HG03442 (cell line): ENCODE results near the gene SCT.
"Not testable (repeated sequence)": the region's sequence is repeated elsewhere in the genome, so short reads cannot be mapped to it uniquely, and the experiment has no call there.

Experiments used
- ATAC-seq: cut with Tn5 transposase; IDR thresholded peaks from one replicate; pipeline ENCODE4 v1.9.1; 2021; ENCODE audit warnings: mild to moderate bottlenecking, moderate library complexity; ENCODE audit not compliant: unreplicated experiment

Gene SCT

DNA sequence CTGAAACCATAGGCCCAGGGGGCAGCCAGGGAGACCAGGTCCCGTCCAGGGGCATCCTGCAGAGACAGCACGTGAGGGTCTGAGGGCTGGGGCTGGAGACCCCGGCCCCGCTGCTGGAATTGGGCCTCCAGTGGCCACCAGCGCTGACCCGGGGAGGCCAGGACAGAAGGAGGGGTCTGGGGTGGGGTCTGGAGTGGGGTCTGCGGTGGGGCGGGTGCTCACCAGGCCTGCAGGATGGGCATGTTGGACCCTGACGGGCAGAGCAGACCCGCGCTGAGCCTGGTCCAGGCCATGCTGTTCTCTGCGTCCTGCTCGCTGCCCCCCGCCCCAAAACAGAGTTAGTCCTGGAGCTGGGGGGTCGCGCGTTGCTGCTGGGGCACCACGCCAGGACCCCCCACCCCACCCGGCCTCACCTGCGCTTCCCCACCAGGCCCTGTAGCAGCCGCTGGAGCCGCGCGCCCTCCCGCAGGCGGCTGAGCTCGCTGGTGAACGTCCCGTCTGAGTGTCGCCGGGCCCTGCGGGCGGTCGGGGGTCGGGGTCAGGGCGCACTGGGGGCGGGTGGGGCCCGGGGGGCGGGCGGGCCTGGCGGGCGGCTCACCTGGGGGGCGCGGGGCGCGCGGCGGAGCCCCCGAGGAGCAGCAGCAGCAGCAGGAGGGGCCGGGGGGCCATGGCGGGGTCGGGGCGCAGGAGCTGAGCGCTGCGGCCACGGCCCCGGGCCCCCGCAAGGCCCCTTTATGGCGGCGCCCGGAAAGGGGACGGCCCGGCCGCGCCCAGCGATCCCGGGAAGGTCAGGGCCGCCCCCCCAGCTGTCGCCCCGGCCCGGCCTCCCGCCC lies at the start of gene SCT:
Gene SCT, minus strand, starts transcription at position 707 of the 833 bp plus-strand sequence. Its CDS starts 38 bp downstream, at position 669.
- no peak for ATAC-seq

DNA sequence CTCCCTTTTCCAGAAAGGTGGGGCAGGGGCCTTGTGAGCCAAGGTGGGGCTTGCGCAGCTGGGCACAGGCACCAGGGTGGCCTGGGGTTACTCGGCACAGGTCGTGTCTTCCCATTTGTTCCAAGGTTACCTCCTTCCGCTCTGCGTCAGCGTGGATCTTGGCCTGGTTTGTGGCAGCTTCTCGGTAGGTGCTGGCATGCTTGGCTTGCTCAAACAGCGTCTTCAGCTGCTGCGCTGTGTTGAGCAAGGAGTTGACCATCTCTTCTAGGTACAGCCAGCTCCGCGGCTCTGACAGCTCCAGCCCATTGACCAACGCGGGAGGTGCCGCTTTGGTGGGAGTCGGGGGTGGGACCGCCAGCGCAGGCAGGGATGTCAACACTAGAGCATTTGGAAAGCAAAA lies 47.4 kb upstream of the SCT start:
- no peak for ATAC-seq

GRCh38 chr11:673866-674265 lies 46.9 kb upstream of the SCT start:
- ATAC-seq: no peak

DNA sequence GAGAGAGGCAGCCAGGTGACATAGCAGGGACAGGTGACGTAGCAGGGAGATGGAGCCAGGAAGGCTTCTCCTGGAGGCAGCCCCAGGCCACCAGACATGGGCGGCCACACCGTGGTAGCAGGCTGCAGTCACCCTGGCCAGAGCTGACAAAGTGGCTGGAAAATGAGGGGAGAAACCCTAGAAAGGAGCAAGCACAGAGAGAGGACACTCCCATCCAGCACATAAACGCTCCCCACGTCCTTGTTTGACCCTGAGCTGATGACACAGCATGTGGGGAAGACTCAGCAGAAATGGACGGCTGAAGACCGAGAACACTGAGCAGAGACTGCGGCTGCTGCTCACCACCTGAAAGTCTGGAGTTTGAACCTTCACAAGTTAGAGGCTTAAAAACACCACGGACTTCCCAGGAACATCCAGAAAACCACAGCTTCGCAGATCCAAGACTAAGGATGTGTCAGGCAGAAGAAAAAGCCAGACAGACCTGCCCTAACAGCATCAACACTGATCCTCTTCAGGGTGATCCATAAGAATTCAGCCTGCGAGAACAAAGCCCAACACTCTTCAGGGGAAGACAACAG lies 38.8 kb upstream of the SCT start:
- ATAC-seq: no peak

DNA sequence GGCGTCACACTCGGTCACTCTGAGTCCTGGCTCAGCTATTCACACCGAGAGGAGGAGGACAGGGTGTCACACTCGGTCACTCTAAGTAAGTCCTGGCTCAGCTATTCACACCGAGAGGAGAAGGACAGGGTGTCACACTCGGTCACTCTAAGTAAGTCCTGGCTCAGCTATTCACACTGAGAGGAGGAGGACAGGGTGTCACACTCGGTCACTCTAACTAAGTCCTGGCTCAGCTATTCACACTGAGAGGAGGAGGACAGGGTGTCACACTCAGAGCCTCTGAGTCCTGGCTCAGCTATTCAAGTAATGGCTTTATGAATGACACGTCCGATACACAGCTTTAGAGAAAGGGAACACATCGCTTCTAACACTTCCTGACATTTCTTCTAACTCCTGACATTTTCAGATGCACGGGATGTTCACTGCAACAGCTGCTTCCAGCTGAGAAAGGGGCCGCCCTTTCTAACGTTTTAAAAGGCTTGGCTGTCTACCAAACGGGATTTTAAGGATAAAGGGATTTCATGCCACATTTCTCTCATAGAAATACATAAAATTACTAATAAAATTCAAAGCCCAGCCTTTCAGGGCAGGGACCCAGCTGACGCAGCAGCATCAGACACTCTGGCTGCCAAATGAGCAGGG lies 38.2 kb upstream of the SCT start:
- no peak for ATAC-seq

GRCh38 chr11:662689-663274 lies 35.8 kb upstream of the SCT start:
- ATAC-seq: no peak

DNA sequence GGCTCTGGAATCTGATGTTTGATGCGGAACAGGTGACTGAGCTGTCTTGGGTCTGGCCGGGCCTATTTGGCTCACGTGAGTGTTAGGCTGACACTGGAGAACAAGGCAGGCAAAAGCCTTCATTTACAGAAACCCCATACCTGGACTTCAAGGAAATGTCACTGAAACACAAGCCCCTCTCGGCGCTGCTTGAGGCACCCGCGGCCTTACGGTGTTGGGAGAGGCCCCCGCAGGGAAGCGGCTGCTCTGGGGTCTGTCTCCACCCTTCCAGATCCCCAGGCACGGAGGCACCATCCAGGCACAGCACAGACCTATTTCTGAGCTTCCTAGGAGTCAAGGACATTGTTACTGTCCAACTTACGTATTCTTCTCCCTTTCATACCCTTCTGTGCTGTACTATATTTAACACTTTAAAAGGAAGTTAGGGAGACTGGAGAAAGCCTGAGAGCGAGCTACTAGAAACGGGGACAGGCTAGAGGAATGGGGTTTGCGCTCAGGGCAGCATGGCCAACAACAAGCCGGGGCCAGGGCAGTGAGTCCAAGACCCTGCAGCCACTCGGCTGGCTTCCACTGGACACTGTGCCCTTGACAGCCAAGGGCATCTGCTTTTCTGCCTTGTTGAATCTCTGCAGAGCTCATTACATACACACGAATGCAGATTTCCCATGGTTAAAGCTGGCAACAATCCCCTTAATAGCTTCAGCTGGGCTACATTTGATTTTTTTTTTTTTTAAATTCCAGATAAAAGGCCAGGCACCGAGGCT lies 33.9 kb upstream of the SCT start:
- no peak for ATAC-seq

DNA sequence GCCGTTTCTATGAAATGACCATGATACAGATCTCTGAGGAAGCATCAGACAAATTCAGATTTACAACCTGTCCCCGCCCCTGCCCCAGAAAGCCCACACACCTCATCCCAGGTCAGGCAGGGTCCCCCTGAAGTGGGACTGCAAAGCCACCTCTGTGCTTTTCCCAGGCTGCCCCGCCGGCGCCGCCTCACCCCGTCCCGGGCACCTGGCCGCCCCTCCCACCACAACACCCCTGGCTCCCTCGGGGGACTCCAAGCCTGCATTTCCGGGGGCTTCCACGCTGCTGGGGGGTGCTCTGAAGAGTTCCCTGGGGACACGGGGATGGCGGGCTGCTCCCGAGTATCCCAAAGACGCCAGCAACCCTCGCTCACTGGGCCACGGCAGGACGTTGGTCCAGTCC lies 33.3 kb upstream of the SCT start:
- no peak for ATAC-seq

- no peak for ATAC-seq
Observed at GRCh38 chr11:659532-660085, 32.6 kb upstream of the SCT start.

DNA sequence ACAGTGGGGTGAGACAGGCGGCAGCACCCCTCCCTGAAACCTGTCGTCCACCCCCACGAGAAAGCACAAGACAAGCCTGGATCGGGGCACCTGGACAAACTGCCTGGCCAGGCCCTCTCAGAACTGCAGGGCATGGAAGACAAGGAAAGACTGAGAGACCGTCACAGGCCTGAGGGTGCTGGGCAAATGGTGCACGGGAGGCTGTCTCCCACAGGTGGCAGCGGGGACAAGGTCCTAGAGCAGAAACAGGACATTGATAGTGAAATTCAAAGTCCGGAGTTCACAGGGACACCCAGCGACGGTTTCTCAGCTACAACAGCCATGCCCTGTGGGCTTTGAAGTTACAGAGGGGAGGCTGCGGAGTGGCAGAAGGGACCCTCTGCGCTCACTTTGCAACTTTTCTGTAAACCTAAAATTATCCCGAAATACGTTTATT lies 30.7 kb upstream of the SCT start:
- ATAC-seq: no peak

DNA sequence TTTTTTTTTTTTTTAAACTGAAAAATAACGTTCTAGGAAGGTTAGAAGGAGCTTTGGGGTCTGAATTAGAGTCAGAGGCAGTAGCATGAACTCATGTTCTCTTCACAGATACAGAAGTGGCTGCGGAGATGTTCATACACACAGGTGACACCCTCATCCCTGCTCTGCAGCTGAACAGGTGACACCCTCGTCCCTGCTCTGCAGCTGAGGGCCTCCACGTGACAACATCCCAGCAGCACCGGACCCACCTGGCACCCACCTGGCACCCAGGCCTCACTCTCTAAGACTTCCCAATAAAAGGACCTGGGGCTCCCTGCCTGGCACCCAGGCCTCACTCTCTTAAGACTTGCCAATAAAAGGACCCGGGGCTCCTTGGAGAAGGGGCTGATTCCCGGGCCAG lies 29.9 kb upstream of the SCT start:
- no peak for ATAC-seq

DNA sequence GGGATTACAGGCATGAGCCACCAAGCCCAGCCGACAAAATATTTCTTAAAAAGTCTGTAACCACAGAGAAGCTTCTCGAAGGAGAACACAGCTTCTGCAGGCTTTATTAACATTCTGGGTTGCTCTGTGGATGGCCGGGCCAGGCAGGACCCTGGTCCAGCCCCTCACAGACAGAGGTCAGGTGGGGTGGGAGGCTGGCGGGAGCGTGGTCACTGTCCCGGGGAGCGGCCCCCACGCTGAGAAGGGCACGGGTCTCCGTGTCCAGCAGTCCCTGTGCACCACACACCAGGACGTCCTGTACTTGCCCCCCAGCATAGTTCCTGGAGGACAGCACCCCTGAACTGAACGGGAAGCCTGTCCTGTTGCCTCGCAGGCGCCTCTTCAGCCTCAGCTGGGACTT lies 29.4 kb upstream of the SCT start:
- ATAC-seq: no peak

GRCh38 chr11:655036-655726 lies 28.2 kb upstream of the SCT start:
- ATAC-seq: no peak

- ATAC-seq: not testable (repeated sequence)
Observed at GRCh38 chr11:654444-654843, 27.5 kb upstream of the SCT start.

DNA sequence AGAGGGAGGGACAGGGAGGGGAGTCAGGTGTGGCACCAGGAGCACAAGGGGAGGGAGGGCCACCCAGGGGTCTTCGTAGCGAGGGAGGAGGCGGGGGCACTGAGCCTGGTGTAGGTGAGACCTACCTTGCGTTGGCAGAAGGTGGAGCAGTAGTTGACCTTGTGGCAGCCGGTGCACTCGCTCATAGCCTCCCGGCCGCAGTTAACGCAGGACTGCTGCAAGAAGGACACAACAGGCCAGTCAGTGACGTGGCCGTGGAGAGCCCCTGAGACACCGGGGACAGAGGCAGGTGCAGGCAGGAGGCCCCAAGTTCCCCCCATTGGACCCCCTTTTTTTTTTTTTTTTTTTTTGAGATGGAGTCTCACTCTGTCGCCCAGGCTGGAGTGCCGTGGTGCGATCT lies 26.9 kb upstream of the SCT start:
- ATAC-seq: no peak

DNA sequence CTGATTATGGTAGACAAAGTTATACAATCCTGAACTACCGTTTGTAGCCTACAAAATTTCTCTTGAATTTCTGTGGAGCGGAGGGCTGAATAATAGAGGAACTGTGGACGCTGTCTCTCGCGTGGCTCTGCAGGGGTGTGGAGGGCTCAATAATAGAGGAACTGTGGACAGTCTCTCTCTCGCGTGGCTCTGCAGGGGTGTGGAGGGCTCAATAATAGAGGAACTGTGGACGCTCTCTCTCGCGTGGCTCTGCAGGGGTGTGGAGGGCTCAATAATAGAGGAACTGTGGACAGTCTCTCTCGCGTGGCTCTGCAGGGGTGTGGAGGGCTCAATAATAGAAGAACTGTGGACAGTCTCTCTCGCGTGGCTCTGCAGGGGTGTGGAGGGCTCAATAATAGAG lies 26.2 kb upstream of the SCT start:
- not testable (repeated sequence) for ATAC-seq

DNA sequence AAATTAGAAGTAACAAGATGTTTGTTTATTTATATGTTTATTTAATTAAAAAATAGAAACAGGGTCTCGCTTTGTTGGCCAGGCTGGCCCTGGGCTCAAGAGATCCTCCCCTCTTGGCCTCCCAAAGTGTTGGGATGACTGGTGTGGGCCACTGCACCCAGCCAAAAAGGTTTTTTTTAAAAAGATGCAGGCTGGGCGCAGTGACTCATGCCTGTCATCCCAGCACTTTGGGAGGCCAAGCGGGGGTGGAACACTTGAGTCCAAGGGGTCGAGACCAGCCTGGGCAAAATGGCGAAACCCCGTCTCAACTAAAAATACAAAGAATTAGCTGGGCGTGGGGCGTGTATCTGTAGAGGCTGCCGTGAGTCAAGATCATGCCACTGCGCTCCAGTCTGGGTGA lies 23.5 kb upstream of the SCT start:
- no peak for ATAC-seq

- not testable (repeated sequence) for ATAC-seq
Observed at GRCh38 chr11:647672-648158, 20.7 kb upstream of the SCT start.

DNA sequence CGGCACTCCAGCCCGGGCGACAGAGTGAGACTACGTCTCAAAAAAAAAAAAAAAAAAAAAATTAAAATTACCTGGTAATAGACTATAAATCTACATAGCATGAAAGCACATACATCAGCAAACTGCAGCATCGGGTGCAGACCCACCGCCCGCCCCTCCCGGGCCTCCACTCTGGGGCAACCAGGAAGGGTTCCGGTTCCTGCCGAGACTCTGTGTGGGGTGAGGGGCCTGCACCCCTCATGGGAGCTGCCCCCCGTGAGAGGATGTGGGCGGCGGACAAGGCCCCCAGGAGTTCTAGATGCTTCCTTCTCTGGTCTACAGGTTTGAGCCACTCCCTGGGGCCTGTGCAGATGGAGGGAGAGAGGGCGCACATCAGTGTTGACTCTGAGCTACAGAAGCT lies 19.2 kb upstream of the SCT start:
- no peak for ATAC-seq

DNA sequence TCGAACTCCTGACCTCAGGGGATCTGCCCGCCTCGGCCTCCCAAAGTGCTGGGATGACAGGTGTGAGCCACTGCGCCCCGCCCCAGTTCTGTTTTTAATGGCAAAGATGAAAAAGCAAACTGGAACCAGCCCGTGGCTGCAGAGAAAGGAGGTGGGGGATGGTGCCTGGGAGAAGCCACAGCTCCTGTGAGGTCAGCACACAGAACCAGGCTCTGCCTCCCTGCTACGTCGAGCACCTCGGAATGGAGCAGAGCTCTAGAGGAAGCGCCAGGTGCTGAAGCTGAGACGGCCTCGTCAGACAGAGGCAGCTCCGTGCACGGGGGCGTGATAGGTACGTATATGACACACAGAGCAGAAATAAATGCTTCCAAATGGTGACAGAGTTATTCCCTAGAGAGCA lies 18.6 kb upstream of the SCT start:
- ATAC-seq: no peak
